GM20000 (cell line): Measurements from ENCODE around the gene PIMREG.
"Not testable (repeated sequence)": the region's sequence is repeated elsewhere in the genome, so short reads cannot be mapped to it uniquely, and the experiment has no call there.

Source experiments
- DNase-seq: peaks from one replicate; pipeline ENCODE4 v3.0.0; 2012; ENCODE audit warnings: low spot score
- TF ChIP-seq, protein P1 (sequence below): IDR thresholded peaks from 2 replicates; pipeline ENCODE4 v1.5.1; 2012; ENCODE audit warnings: mild to moderate bottlenecking, control low read depth; ENCODE audit errors: extremely low read depth, missing control alignments

Gene PIMREG

DNA sequence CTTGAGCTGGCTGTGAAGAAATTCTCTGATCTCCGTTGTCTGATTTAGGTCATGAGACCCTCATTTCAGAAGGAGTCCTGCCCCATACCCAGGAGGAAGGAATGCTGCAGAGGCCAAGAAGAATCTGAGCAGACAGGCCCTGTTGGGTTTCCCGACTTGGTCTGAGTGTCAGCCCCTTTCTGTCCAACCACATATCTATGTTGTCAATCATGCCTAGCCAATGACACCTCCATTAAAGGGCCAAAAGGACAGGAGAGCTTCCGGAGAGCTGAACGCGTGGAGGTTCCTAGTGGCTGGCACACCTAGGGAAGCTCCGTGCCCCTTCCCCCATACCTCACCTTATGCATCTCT lies 37.8 kb downstream of the PIMREG start:
- no peak for DNase-seq
- TF ChIP-seq, protein P1, sequence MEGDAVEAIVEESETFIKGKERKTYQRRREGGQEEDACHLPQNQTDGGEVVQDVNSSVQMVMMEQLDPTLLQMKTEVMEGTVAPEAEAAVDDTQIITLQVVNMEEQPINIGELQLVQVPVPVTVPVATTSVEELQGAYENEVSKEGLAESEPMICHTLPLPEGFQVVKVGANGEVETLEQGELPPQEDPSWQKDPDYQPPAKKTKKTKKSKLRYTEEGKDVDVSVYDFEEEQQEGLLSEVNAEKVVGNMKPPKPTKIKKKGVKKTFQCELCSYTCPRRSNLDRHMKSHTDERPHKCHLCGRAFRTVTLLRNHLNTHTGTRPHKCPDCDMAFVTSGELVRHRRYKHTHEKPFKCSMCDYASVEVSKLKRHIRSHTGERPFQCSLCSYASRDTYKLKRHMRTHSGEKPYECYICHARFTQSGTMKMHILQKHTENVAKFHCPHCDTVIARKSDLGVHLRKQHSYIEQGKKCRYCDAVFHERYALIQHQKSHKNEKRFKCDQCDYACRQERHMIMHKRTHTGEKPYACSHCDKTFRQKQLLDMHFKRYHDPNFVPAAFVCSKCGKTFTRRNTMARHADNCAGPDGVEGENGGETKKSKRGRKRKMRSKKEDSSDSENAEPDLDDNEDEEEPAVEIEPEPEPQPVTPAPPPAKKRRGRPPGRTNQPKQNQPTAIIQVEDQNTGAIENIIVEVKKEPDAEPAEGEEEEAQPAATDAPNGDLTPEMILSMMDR, result no peak

DNA sequence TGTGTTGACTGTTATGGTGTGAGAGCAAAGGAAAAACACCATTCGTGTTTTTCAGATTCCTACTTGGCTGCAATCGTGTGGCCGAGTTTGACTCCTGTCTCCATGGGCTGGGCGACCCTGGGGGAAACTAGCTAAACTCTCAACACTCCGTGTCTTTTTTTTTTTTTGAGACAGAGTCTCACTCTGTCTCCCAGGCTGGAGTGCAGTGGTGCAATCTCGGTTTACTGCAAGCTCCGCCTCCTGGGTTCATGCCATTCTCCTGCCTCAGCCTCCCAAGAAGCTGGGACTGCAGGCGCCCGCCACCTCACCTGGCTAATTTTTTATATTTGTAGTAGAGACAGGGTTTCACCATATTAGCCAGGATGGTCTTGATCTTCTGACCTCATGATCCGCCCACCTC lies 38.5 kb downstream of the PIMREG start:
- not testable (repeated sequence) for DNase-seq

DNA sequence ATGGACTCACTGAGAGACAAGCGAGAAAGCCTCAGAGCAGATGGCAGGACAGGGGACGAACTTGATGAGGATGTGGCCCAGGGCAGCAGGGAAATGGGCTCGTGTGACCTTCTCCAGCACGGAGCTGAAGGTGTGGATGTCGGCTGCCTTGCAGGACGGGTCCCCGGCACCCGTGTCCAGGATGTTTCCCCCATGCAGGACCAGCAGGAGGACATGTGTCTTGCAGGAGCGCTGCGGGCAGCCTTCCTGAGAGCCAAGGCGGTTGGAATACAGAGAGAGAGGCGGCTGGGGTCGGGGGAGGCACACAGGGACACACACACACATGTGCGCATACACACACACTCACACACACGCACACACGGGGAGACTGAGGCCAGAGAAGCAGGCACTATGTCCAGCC lies 39.3 kb downstream of the PIMREG start:
- no peak for DNase-seq
- TF ChIP-seq, protein P1, result no peak

DNA sequence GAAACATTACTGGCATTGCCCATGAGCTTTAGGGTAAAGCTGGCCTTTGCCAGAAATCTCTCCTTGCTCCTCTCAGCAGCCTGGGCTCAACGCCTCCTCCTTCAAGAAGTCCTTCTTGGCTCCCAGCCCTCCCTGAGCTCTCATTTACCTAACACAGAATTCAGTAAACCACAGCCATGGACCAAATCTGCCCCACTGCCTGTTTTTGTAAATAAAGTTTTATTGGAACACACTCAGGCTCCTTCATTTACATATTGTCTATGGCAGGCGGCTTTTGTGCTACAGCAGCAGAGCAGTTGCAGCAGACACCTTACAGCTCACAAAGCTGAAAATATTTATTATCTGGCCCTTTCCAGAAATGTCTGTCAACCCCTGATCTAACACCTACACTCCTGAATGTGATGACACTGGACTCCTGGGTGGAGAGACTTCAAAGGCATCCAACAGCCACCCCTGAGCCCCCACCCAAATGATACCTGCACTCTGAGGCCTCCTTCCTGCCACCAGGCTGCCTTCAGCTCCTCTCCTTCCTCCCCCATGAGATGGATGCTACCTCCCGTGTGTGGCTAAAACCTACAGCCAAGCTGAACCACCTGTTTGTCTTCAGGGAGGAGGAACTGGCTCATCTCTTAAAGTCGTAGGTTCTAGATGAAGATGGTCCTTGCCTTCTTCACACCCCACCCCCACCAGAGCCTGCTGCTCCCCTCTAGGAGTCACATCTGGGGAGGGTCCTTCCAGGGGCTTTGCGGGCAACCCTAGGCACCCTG lies 41.6 kb downstream of the PIMREG start:
- TF ChIP-seq, protein P1, result no peak
- no peak for DNase-seq

DNA sequence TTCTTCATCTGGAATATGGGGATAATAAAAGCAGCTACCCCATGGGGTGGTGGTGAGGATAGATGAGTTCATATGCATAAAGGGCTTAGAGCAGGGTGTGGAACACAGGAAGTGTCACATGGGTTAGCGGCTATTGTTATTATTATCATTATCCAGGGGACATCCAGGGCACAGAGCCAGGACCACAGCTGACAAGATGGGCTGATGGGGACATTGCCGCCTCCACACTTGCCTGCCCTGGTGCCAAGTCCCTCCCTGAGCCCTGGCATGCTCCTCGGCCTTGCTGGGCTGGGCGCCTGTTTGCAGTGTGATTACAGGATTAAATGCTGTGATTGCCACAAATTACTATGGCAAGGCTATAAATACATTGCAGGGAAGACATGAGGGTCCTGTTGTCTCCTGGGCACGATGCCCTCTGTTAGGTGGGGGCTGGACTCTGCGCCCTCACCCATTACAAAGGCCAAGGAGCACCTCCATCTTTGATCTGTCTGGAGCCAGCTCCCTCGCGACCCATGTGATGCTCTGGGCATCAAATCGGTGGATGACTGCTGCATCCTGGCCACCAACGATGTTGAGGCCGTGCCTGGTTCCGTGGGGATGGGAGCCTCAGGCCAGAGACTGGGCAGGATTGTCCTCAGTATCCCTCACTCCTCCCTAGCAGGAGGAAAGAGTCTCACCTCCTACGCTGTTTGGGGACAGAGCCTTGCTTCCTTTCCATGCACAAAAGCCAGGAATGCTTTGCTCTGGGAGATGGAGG lies 43.2 kb downstream of the PIMREG start:
- no peak for DNase-seq
- TF ChIP-seq, protein P1, result no peak

DNA sequence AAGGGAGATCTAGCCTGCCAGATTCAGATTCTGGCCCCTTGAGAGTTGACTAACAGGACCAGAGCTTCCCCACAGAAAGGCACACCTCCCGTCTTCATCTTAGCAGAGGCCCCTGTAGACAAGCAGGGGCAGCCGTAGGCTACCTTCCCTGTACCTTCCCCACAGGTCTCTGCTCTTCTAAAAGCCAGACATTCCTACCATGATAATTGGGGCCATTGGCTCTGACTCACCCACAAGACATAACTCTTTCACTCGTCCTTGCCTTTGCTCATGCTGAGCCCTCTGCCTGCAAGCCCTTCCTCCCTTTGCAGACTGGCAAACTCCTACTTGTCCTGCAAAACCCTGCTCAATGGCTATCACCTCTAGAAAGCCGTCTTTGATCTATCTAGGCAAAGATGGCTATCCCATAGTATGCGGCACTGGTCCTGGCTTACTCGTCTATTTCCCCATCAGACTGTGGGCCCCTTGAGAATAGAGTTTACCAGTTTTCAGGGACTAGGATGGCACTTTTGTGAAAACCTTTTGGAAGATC lies 43.8 kb downstream of the PIMREG start:
- no peak for DNase-seq
- TF ChIP-seq, protein P1, result no peak

DNA sequence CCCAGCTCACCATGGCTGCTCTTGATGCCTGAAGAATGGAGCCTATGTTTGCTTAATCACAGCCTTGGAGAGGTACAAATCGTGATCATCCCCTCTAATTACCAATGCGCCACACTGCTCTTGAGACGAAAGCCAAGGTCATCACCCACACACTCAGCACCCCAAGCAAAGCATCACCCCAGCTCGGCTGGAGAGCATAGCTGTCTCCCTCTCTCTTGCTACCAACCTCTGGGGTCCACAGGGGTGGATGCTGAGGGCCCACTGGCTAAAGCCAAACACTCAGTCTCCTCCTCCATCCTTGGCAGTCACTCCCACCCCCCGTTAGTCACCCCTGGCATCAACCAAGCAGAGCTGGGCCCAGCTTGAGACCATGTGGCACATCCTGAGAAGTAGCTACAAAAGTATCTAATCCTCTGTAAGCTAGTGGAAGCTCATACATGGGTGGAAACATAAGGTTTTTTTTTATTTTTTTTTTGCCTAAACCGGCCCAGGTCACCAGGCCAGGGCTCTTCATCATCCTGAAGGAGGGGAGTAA lies 44.8 kb downstream of the PIMREG start:
- TF ChIP-seq, protein P1, result no peak

More for the DNA sequence above, 44.8 kb downstream of the PIMREG start:
- DNase-seq, result no peak
